Measurements from ENCODE around the gene DNAJC27.

Gene DNAJC27

GRCh38 chr2:24915796-24916195, 56.0 kb downstream of the DNAJC27 start:
- H3K27ac ChIP-seq (ENCODE audit: low read depth, low read length, poor library complexity, severe bottlenecking) = no peak overlapping the region
- no peak overlapping the region for H3K4me3 ChIP-seq (ENCODE audit: low read depth, low read length, poor library complexity, severe bottlenecking)
- no peaks in the 10 kb centered on the region for H4K20me1 ChIP-seq (ENCODE audit: insufficient read depth, low read length)
- H3K79me2 ChIP-seq (ENCODE audit: insufficient read depth, low read length) = no peaks in the 10 kb centered on the region
- peaks cover 36% of the 10 kb centered on the region for H3K4me1 ChIP-seq (ENCODE audit: insufficient read depth, low read length, severe bottlenecking)
- H3F3A ChIP-seq (ENCODE audit: insufficient read depth, low read length) = no peaks in the 10 kb centered on the region
- no peaks in the 10 kb centered on the region for H3K9me2 ChIP-seq (ENCODE audit: low read depth, low read length)
- no peaks in the 10 kb centered on the region for H3K9me3 ChIP-seq (ENCODE audit: low read length)
- no peak for TF ChIP-seq EZH2 (IDR thresholded peaks at IDR 0.05; ENCODE audit: borderline replicate concordance, low read length)
- no peak for TF ChIP-seq CTCF (IDR thresholded peaks at IDR 0.05; ENCODE audit: low read length)
- H3K9ac ChIP-seq (ENCODE audit: low read length) = no peak overlapping the region
- H2AFZ ChIP-seq (ENCODE audit: low read length) = no peak overlapping the region
- no peaks in the 10 kb centered on the region for H3K27me3 ChIP-seq (ENCODE audit: insufficient read depth, low read length)
- no peak overlapping the region for H3K4me2 ChIP-seq (ENCODE audit: low read length)
- peaks cover 55% of the 10 kb centered on the region for H3K36me3 ChIP-seq (ENCODE audit: insufficient read depth, low read length)

GRCh38 chr2:24915175-24915574, 56.6 kb downstream of the DNAJC27 start:
- H3K27me3 ChIP-seq (ENCODE audit: insufficient read depth, low read length) = no peaks in the 10 kb centered on the region
- no peaks in the 10 kb centered on the region for H4K20me1 ChIP-seq (ENCODE audit: insufficient read depth, low read length)
- H3K9ac ChIP-seq (ENCODE audit: low read length) = no peak overlapping the region
- H3K9me2 ChIP-seq (ENCODE audit: low read depth, low read length) = no peaks in the 10 kb centered on the region
- H3K79me2 ChIP-seq (ENCODE audit: insufficient read depth, low read length) = 0 out of 2 replicates have a peak, but pooled peaks cover 4% of the 10 kb centered on the region
- H3K4me1 ChIP-seq (ENCODE audit: insufficient read depth, low read length, severe bottlenecking) = peaks cover 34% of the 10 kb centered on the region
- H3K9me3 ChIP-seq (ENCODE audit: low read length) = no peaks in the 10 kb centered on the region; the same call in 1 of the 2 replicates
- H3K27ac ChIP-seq (ENCODE audit: low read depth, low read length, poor library complexity, severe bottlenecking) = no peak overlapping the region
- H3K36me3 ChIP-seq (ENCODE audit: insufficient read depth, low read length) = peaks cover 61% of the 10 kb centered on the region
- no peaks in the 10 kb centered on the region for H3F3A ChIP-seq (ENCODE audit: insufficient read depth, low read length)
- no peak overlapping the region for H3K4me3 ChIP-seq (ENCODE audit: low read depth, low read length, poor library complexity, severe bottlenecking)
- no peak for TF ChIP-seq EZH2 (IDR thresholded peaks at IDR 0.05; ENCODE audit: borderline replicate concordance, low read length)
- TF ChIP-seq CTCF (IDR thresholded peaks at IDR 0.05; ENCODE audit: low read length) = no peak
- no peak overlapping the region for H2AFZ ChIP-seq (ENCODE audit: low read length)
- H3K4me2 ChIP-seq (ENCODE audit: low read length) = no peak overlapping the region

GRCh38 chr2:24914713-24915112, 57.0 kb downstream of the DNAJC27 start:
- Histone ChIP-seq H3K9me3 (ENCODE audit: low read length) (no peaks in the 10 kb centered on the region; the same call in 1 of the 2 replicates), H3F3A (ENCODE audit: insufficient read depth, low read length) (no peaks in the 10 kb centered on the region), H3K79me2 (ENCODE audit: insufficient read depth, low read length) (0 out of 2 replicates have a peak, but pooled peaks cover 4% of the 10 kb centered on the region), H3K4me3 (ENCODE audit: low read depth, low read length, poor library complexity, severe bottlenecking) (no peak overlapping the region), H3K36me3 (ENCODE audit: insufficient read depth, low read length) (peaks cover 66% of the 10 kb centered on the region), H4K20me1 (ENCODE audit: insufficient read depth, low read length) (no peaks in the 10 kb centered on the region), H3K9ac (ENCODE audit: low read length) (no peak overlapping the region), H2AFZ (ENCODE audit: low read length) (no peak overlapping the region), H3K27me3 (ENCODE audit: insufficient read depth, low read length) (no peaks in the 10 kb centered on the region), H3K4me2 (ENCODE audit: low read length) (no peak overlapping the region), H3K4me1 (ENCODE audit: insufficient read depth, low read length, severe bottlenecking) (peaks cover 34% of the 10 kb centered on the region), H3K9me2 (ENCODE audit: low read depth, low read length) (no peaks in the 10 kb centered on the region), H3K27ac (ENCODE audit: low read depth, low read length, poor library complexity, severe bottlenecking) (no peak overlapping the region)
- TF ChIP-seq CTCF (IDR thresholded peaks at IDR 0.05; ENCODE audit: low read length) = no peak
- TF ChIP-seq EZH2 (IDR thresholded peaks at IDR 0.05; ENCODE audit: borderline replicate concordance, low read length) = no peak

Data from OCI-LY1 (cell line).